ENCODE data around the gene PPAT.
"Not testable (repeated sequence)": the region's sequence is repeated elsewhere in the genome, so short reads cannot be mapped to it uniquely, and the experiment has no call there.

PPAT gene

DNA sequence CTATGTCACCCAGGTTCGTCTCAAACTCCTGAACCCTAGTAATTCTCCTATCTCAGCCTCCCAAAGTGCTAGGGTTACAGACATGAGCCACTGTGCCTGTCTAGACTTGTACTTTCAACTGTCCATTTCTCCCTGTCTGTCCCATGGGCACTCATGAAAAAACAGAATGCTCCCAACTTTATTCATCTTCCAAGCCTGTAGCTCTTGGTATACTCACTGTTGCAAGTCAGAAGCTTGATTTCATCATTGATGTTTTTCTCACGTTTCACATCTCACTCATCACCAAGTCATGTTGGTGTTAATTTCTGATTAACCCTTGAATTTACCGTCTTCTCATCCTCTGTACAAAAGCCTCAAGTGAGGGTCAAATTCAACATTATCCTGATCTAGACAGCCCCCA is 24.7 kb upstream of the PPAT start:
- TF ChIP-seq ZFX (IDR thresholded peaks at IDR 0.05): no peak
- TF ChIP-seq, protein P1, sequence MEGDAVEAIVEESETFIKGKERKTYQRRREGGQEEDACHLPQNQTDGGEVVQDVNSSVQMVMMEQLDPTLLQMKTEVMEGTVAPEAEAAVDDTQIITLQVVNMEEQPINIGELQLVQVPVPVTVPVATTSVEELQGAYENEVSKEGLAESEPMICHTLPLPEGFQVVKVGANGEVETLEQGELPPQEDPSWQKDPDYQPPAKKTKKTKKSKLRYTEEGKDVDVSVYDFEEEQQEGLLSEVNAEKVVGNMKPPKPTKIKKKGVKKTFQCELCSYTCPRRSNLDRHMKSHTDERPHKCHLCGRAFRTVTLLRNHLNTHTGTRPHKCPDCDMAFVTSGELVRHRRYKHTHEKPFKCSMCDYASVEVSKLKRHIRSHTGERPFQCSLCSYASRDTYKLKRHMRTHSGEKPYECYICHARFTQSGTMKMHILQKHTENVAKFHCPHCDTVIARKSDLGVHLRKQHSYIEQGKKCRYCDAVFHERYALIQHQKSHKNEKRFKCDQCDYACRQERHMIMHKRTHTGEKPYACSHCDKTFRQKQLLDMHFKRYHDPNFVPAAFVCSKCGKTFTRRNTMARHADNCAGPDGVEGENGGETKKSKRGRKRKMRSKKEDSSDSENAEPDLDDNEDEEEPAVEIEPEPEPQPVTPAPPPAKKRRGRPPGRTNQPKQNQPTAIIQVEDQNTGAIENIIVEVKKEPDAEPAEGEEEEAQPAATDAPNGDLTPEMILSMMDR (conservative IDR thresholded peaks at IDR 0.05): no peak
- no peak overlapping the region for H3K27ac ChIP-seq

DNA sequence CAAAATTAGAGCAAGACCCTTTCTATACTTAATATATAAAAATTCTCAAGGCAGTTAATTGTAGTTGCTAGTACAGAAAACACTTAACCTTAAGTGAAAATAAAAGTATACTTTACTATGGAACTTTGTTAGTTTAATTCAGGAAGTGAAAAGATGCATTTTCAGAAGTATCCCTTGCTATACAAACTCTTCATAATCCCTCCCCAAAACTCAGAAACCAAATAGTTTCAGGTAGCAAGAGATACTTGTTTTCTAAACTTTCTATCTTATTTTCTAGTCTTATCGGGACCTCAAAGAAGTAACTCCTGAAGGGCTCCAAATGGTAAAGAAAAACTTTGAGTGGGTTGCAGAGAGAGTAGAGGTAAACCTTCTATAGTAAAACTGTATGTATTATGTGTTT is 14.9 kb upstream of the PPAT start:
- no peak overlapping the region for H3K27ac ChIP-seq
- TF ChIP-seq ZFX (IDR thresholded peaks at IDR 0.05): no peak
- TF ChIP-seq, protein P1 (conservative IDR thresholded peaks at IDR 0.05): no peak

DNA sequence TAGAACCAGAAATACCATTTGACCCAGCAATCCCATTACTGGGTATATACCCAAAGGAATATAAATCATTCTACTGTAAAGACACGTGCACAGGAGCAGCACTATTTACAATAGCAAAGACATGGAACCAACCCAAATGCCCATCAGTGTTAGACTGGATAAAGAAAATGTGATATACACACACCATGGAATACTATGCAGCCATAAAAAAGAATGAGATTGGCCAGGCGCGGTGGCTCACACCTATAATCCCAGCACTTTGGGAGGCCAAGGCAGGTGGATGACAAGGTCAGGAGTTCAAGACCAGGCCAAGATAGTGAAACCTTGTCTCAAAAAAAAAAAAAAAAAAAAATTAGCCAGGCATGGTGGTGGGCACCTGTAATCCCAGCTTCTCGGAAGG is 14.1 kb upstream of the PPAT start:
- not testable (repeated sequence) for H3K27ac ChIP-seq

DNA sequence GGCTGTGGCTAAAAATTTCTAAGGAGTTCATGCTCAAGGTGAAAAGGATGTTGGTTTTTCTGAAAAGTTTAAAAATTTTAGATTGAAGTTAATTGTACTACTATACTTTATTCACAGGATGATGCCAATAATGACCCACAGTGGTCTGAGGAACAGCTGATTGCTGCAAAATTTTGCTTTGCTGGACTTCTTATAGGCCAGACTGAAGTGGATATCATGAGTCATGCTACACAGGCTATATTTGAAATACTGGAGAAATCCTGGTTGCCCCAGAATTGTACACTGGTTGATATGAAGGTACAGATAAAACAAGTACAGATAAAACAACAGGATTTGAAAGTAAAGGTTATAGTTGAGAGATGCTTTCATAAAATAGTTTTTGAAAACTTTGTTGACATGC is 12.9 kb upstream of the PPAT start:
- TF ChIP-seq, protein P1 (conservative IDR thresholded peaks at IDR 0.05): no peak
- no peak for TF ChIP-seq ZFX (IDR thresholded peaks at IDR 0.05)
- H3K27ac ChIP-seq: no peak overlapping the region

DNA sequence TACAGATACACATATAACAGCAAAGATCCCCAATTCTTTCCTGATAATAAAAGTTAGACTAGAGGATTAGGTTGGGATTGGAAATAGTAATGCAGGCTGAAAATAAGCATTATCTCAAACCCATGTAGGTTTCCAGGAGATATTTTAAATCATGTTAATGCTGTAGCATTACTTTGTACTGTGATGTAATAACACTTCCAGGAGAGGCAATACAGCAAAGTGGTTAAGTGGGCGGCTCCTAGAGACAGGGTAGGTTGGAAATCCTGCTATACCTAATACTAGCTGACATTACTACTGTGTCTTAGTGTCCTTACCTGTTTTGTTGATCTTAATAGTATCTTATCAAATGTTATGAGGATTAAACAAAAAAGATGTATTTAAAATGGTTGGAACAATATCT is 10.3 kb upstream of the PPAT start:
- no peak overlapping the region for H3K27ac ChIP-seq
- no peak for TF ChIP-seq ZFX (IDR thresholded peaks at IDR 0.05)
- TF ChIP-seq, protein P1 (conservative IDR thresholded peaks at IDR 0.05): no peak

DNA sequence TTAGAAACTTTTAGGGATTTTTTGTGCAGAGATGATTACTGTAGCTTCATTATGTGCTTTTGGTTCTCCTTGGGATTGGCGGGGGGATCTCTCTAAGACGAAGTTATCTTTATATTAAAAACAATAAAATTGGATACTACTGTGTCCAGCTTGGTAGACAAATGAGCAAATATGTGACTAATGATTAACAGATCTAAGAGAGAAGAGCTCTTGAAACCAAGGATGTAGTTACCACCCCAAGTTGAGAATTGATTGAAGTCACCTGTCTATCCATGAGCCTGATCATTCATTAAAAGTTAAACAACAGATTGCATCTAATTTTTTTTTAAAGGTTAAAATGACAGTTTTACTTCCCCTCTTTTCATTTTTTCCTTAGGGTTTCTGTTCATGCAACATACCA is 9.3 kb upstream of the PPAT start:
- no peak for TF ChIP-seq ZFX (IDR thresholded peaks at IDR 0.05)
- TF ChIP-seq, protein P1 (conservative IDR thresholded peaks at IDR 0.05): no peak
- no peak overlapping the region for H3K27ac ChIP-seq

DNA sequence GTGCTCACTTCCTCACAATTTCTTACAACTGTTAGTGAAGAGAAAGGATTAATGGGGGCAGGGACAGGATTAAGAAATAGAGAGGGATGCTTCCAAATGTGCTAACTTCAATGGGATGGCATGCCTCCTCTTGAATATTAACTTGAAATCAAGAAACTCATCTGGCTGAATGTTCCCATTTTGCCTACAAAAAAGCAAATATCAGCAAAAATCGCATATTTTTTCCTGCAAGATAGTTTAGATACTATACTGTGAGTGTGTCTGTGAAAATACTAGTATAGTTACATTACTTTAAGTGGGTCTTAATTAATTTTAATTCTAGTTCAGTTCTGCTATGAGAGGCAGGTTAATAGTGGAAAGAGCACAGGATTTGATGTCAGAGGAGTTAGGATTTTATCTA is 5.6 kb upstream of the PPAT start:
- H3K27ac ChIP-seq: no peak overlapping the region
- TF ChIP-seq, protein P1 (conservative IDR thresholded peaks at IDR 0.05): no peak
- TF ChIP-seq ZFX (IDR thresholded peaks at IDR 0.05): no peak

DNA sequence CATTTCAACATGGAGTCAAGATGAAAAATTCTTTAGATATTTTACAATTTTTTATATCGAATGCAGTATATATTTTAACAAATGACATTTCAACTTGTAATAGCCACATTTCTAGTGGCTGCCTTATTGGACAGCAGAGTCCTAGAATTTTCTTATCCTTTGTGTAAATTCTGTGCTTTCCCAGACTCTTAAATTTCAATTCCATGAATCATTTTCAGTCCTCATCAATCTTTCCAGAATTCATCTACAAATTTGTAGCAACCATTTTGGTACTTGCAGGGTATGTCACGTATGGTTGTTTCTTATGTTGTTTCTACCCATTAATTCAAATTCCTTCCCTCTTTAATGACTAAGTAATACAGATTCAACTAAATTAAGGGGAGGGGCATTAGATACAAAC is 3.4 kb upstream of the PPAT start:
- TF ChIP-seq, protein P1 (conservative IDR thresholded peaks at IDR 0.05): no peak
- TF ChIP-seq ZFX (IDR thresholded peaks at IDR 0.05): no peak
- no peak overlapping the region for H3K27ac ChIP-seq

All from C4-2B (cell line).